Naive B cell (primary cell): ENCODE measurements around the gene STARD9. TPM values are rescaled to one million over a fixed set of nuclear protein-coding genes. Genes with fewer than 3 reads are reported as not detected.
"Not testable (repeated sequence)": the region's sequence is repeated elsewhere in the genome, so short reads cannot be mapped to it uniquely, and the experiment has no call there.

Experiments used
- ATAC-seq, 2 donors: fragments of 150-1000 bp; cut with Tn5 transposase; 2 replicates each; pipeline ENCODE4 v1.10.0; 2021; ENCODE audit warnings: low read depth in 2 of 2, mild to moderate bottlenecking in 2 of 2, moderate library complexity in 2 of 2
- DNase-seq: peaks from one replicate; pipeline ENCODE4 v3.0.0; 2022
- H3K27ac Mint-ChIP-seq, 6 donors: one replicate each; pipeline ENCODE4 v1.8.0; 2020 to 2022; ENCODE audit warnings: mild to moderate bottlenecking in 6 of 6, mixed read lengths in 6 of 6, moderate library complexity in 5 of 6, inconsistent platforms in 2 of 6
- H3K27me3 Mint-ChIP-seq, 3 donors: one replicate each; pipeline ENCODE4 v1.8.0; 2021 to 2022; ENCODE audit warnings: mixed read lengths in 3 of 3, mild to moderate bottlenecking in 1 of 3
- H3K36me3 Mint-ChIP-seq, 2 donors: one replicate each; pipeline ENCODE4 v1.8.0; 2020 to 2022; ENCODE audit warnings: mixed read lengths in 2 of 2, inconsistent platforms in 1 of 2, mild to moderate bottlenecking in 1 of 2
- H3K4me1 Mint-ChIP-seq, 3 donors: one replicate each; pipeline ENCODE4 v1.8.0; 2020 to 2022; ENCODE audit warnings: mixed read lengths in 3 of 3, inconsistent platforms in 1 of 3, mild to moderate bottlenecking in 1 of 3, moderate library complexity in 1 of 3
- H3K4me3 Mint-ChIP-seq, 8 donors: one replicate each; pipeline ENCODE4 v1.8.0; 2020 to 2022; ENCODE audit warnings: mild to moderate bottlenecking in 8 of 8, mixed read lengths in 8 of 8, moderate library complexity in 8 of 8, inconsistent platforms in 2 of 8
- H3K9me3 Mint-ChIP-seq, 7 donors: one replicate each; pipeline ENCODE4 v1.8.0; 2020 to 2022; ENCODE audit warnings: mixed read lengths in 7 of 7, mild to moderate bottlenecking in 5 of 7, inconsistent platforms in 2 of 7, moderate library complexity in 1 of 7
- polyA plus RNA-seq, 6 donors: library from polyadenylated mRNA; unstranded; fragments of 300-500 nt; fragmentation: Illumina TruSeq; gene quantifications; one replicate each; pipeline ENCODE4 v1.2.3, GENCODE V29; 2021; ENCODE audit warnings: low read depth in 6 of 6

STARD9 gene
- polyA plus RNA-seq, 6 donors from 2014 or later = 0.28 to 1.9 (median 0.91) TPM

DNA sequence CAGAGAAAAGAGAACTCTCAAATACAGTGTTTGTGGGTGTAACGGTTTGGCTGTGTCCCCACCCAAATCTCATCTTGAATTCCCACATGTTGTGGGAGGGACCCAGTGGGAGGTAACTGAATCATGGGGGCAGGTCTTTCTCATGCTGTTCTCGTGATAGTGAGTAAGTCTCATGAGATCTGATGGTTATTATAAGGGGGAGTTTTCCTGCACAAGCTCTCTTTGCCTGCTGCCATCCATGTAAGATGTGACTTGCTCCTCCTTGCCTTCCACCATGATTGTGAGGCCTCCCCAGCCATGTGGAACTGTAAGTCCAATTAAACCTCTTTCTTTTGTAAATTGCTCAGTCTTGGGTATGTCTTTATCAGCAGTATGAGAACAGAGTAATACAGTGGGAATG, 186.4 kb downstream of the STARD9 start:
- H3K27ac Mint-ChIP-seq, DNase-seq, H3K4me3 Mint-ChIP-seq, H3K27me3 Mint-ChIP-seq, ATAC-seq, H3K4me1 Mint-ChIP-seq: not testable (repeated sequence)
- Mint-ChIP-seq H3K36me3 (peaks cover 43 to 51% of the 10 kb centered on the region in 2 donors), H3K9me3 (peaks cover 5 to 49% (median 44%) of the 10 kb centered on the region in 7 donors)

DNA sequence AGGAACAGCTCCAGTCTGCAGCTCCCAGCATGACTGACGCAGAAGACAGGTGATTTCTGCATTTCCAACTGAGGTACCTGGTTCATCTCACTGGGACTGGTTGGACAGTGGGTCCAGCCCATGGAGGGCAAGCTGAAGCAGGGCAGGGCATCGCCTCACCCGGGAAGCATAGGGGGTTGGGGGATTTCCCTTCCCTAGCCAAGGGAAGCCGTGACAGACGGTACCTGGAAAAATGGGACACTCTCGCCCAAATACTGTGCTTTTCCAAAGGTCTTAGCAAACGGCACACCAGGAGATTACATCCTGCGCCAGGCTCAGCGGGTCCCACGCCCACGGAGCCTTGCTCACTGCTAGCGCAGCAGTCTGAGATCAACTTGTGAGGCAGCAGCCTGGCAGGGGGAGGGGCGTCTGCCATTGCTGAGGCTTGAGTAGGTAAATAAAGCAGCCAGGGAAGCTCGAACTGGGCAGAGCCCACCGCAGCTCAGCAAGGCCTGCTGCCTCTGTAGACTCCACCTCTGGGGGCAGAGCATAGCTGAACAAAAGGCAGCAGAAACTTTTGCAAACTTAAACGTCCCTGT, 188.8 kb downstream of the STARD9 start:
- Mint-ChIP-seq H3K9me3 (peaks cover 5 to 59% (median 48%) of the 10 kb centered on the region in 7 donors), H3K4me1 (peaks cover 0 to 12% (median 4%) of the 10 kb centered on the region in 3 donors), H3K36me3 (peaks cover 51 to 60% of the 10 kb centered on the region in 2 donors)
- ATAC-seq, H3K27me3 Mint-ChIP-seq, DNase-seq, H3K4me3 Mint-ChIP-seq, H3K27ac Mint-ChIP-seq: not testable (repeated sequence)

DNA sequence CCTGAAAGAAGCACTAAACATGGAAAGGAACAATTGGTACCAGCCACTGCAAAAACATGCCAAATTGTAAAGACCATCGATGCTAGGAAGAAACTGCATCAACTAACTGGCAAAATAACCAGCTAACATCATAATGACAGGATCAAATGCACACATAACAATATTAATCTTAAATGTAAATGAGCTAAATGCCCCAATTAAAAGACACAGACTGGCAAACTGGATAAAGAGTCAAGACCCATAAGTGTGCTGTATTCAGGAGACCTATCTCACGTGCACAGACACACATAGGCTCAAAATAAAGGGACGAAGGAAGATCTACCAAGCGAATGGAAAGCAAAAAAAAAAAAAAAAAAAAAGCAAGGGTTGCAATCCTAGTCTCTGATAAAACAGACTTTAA, 190.7 kb downstream of the STARD9 start:
- H3K27me3 Mint-ChIP-seq, DNase-seq, H3K27ac Mint-ChIP-seq, H3K4me1 Mint-ChIP-seq, H3K4me3 Mint-ChIP-seq, ATAC-seq: not testable (repeated sequence)
- H3K36me3 Mint-ChIP-seq = peaks cover 44 to 59% of the 10 kb centered on the region in 2 donors
- H3K9me3 Mint-ChIP-seq = peaks cover 5 to 54% (median 39%) of the 10 kb centered on the region in 7 donors

Other genes starting within 250 kb of the STARD9 start
- 1 to 10 TPM in 4 of 6 donors, under 1 TPM in 1, not detected in 1; 0.29 to 5.7 (median 1.6) TPM for gene CAPN3, start 216.1 kb upstream of the STARD9 start, polyA plus RNA-seq
- 10 to 100 TPM; 24.1 to 87.1 (median 52.0) TPM for gene ZNF106, start 84.5 kb upstream of the STARD9 start, polyA plus RNA-seq
- gene SNAP23, start 80.0 kb upstream of the STARD9 start, polyA plus RNA-seq = 100 to 1,000 TPM; 156 to 209 (median 175) TPM
- 1 to 10 TPM in 5 of 6 donors, under 1 TPM in 1; 0.06 to 8.1 (median 7.0) TPM for gene LRRC57, start 26.8 kb upstream of the STARD9 start, polyA plus RNA-seq
- 10 to 100 TPM; 13.1 to 32.8 (median 22.3) TPM for gene HAUS2, start 26.8 kb upstream of the STARD9 start, polyA plus RNA-seq
- gene CDAN1, start 161.5 kb downstream of the STARD9 start, polyA plus RNA-seq = 10 to 100 TPM in 1 of 6 donors, 1 to 10 TPM in 5; 4.2 to 11.0 (median 6.2) TPM